Testis (tissue), 3 donors: Measurements from ENCODE around the gene KDM1B. TPM values are rescaled to one million over a fixed set of nuclear protein-coding genes. Genes with fewer than 3 reads are reported as not detected.

Source experiments
- DNase-seq: peaks from one replicate; pipeline ENCODE4 v3.0.0-alpha.2; 2019
- H3K27ac ChIP-seq, 2 donors: fragments of 200-600 bp; sonication (generic); one replicate each; pipeline ENCODE4 v1.5.1; 2019
- H3K27me3 ChIP-seq: fragments of 200-600 bp; sonication (generic); one replicate; pipeline ENCODE4 v1.5.1; 2019
- H3K36me3 ChIP-seq: fragments of 200-600 bp; sonication (generic); one replicate; pipeline ENCODE4 v1.5.1; 2017; ENCODE audit warnings: low read depth; ENCODE audit errors: missing control alignments
- H3K4me1 ChIP-seq: fragments of 200-600 bp; sonication (generic); one replicate; pipeline ENCODE4 v1.5.1; 2019
- H3K4me3 ChIP-seq, 2 donors: fragments of 200-600 bp; sonication (generic); one replicate each; pipeline ENCODE4 v1.5.1; 2017 to 2019
- H3K9me3 ChIP-seq: fragments of 200-600 bp; sonication (generic); one replicate; pipeline ENCODE4 v1.5.1; 2017
- POLR2A ChIP-seq: fragments of 450-650 bp; IDR thresholded peaks from one replicate; pipeline ENCODE4 v1.6.1; 2017; ENCODE audit warnings: antibody characterized with exemption, mild to moderate bottlenecking, moderate library complexity
- WGBS, 2 donors: methylation state at CpG; one replicate each; pipeline ENCODE4 v1.1.5; 2018; 5-methylcytosine and 5-hydroxymethylcytosine counted together
- intact Hi-C: fragments of 100-400 bp; cut with DNase I; formaldehyde crosslinking; loops from one replicate; pipeline ENCODE4 v1.15.1; 2023; ENCODE audit warnings: low total_unique reads
- polyA plus RNA-seq: library from polyadenylated mRNA; stranded (reverse); fragments of 350-450 nt; fragmentation: Illumina TruSeq; extraction: RNeasy Lipid Tissue Mini Kit (QIAGEN cat#74804); gene quantifications from one replicate; pipeline ENCODE4 v1.2.3, GENCODE V29; 2014; ENCODE audit warnings: low read depth, low replicate concordance; ENCODE audit not compliant: insufficient read depth
- total RNA-seq, 2 donors: library from RNA; depleted of rRNA; stranded (reverse); fragments of >200 nt; gene quantifications; one replicate each; pipeline ENCODE4 v1.2.3, GENCODE V29; 2016
- TF ChIP-seq, protein P1 (sequence below), 3 experiments: fragments of 450-650 bp in 2 of 3; fragments of 200-600 bp in 1 of 3; sonication (generic) in 1 of 3; IDR thresholded peaks; one replicate each; pipeline ENCODE4 v1.5.1; 2016 to 2019; ENCODE audit warnings: antibody characterized with exemption in 3 of 3, mild to moderate bottlenecking in 2 of 3, moderate library complexity in 1 of 3

The KDM1B gene
- total and polyA plus RNA-seq, 3 donors from 2014 or later: 32.1 to 41.1 (median 38.1) TPM

DNA sequence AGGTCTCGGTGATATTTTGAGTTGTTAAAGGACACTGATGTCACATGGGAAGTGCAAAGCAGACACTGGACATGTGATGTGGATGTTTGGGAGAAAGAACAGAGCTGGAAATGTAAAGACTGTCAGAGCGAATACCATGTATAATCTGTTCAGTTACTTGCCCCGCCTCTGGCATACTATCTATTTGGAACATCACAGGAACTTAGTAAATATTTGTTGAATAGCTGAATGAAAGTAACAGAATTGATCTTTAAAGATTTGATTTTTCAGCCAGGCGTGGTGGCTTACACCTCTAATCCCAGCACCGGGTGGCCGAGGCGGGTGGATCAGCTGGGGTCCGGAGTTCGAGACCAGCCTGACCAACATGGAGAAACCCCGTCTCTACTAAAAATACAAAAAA is 19.0 kb upstream of the KDM1B start:
- H3K4me1 ChIP-seq: peaks cover 9% of the 10 kb centered on the region
- no peaks in the 10 kb centered on the region for H3K9me3 ChIP-seq
- 97 to 98% methylated on average over 10 of the region's 10 CpGs for WGBS, 2 donors
- H3K27me3 ChIP-seq: no peaks in the 10 kb centered on the region
- no peak for DNase-seq
- no peaks in the 10 kb centered on the region for H3K36me3 ChIP-seq
- intact Hi-C loops: no loop called here
- H3K27ac ChIP-seq: no peak overlapping the region
- no peak for TF ChIP-seq POLR2A
- TF ChIP-seq, protein P1, sequence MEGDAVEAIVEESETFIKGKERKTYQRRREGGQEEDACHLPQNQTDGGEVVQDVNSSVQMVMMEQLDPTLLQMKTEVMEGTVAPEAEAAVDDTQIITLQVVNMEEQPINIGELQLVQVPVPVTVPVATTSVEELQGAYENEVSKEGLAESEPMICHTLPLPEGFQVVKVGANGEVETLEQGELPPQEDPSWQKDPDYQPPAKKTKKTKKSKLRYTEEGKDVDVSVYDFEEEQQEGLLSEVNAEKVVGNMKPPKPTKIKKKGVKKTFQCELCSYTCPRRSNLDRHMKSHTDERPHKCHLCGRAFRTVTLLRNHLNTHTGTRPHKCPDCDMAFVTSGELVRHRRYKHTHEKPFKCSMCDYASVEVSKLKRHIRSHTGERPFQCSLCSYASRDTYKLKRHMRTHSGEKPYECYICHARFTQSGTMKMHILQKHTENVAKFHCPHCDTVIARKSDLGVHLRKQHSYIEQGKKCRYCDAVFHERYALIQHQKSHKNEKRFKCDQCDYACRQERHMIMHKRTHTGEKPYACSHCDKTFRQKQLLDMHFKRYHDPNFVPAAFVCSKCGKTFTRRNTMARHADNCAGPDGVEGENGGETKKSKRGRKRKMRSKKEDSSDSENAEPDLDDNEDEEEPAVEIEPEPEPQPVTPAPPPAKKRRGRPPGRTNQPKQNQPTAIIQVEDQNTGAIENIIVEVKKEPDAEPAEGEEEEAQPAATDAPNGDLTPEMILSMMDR (IDR thresholded peaks at IDR 0.05): no peak
- H3K4me3 ChIP-seq: no peak overlapping the region

DNA sequence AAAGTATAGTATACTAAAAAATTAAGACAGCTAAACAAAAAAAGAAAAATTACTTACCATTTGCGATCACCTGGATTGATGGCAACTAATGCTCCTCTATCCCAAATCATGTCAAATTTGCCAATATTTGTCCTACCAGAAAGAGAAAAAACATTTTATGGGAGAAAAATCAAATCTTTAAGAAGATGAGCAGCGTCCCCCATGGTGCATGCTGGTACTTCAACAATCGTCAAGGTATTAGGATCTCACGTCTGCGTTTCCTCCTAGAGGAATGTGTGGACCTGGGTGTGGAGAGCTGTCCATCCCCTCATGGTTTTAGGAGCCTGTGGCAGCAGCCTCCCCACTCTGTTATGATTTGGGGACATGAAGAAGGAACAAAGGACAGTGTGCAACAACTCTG is 16.3 kb upstream of the KDM1B start:
- WGBS, 2 donors: 91 to 93% methylated on average over 5 of the region's 5 CpGs
- DNase-seq: no peak
- H3K4me1 ChIP-seq: peaks cover 8% of the 10 kb centered on the region
- no peaks in the 10 kb centered on the region for H3K9me3 ChIP-seq
- TF ChIP-seq, protein P1 (IDR thresholded peaks at IDR 0.05): no peak
- TF ChIP-seq POLR2A: no peak
- no peaks in the 10 kb centered on the region for H3K27me3 ChIP-seq
- no peaks in the 10 kb centered on the region for H3K36me3 ChIP-seq
- intact Hi-C loops: no loop called here
- no peak overlapping the region for H3K27ac ChIP-seq
- H3K4me3 ChIP-seq: no peak overlapping the region

DNA sequence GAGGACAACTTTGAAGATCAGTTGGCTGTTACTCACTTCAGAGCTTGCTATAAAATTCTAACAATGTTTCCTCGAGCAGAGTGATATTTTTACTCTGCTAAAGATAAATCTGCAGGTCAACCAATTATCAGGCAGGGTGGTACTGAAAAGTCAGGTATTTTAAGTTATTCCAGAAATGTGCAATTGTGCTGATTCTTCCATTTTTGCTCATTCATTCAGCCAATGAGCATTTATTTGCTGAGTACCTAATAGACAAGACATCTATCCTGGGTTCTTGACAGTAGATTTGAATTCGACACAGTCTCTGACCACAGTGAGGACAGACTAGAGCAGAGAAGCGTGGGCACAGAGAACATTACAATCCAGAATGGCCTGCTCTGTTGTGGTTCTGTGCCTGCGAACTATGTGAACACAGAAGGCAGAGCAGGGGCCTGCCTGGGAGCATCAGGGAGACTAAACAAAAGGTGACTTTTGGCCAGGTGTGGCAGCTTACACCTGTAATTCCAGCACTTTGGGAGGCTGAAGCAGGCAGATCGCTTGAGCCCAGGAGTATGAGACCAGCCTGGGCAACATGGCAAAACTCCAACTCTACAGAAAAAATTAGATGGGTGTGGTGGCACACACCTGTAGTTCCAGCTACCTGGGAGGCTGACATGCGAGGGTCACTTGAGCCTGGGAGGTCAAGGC is 15.1 kb upstream of the KDM1B start:
- TF ChIP-seq, protein P1 (IDR thresholded peaks at IDR 0.05): no peak
- no peak for TF ChIP-seq POLR2A
- Histone ChIP-seq H3K27ac (no peak overlapping the region), H3K36me3 (no peaks in the 10 kb centered on the region), H3K4me1 (no peaks in the 10 kb centered on the region), H3K27me3 (no peaks in the 10 kb centered on the region), H3K9me3 (no peaks in the 10 kb centered on the region), H3K4me3 (no peak overlapping the region)
- WGBS, 2 donors: 85 to 91% methylated on average over 6 of the region's 6 CpGs
- intact Hi-C loops: no loop called here
- no peak for DNase-seq

DNA sequence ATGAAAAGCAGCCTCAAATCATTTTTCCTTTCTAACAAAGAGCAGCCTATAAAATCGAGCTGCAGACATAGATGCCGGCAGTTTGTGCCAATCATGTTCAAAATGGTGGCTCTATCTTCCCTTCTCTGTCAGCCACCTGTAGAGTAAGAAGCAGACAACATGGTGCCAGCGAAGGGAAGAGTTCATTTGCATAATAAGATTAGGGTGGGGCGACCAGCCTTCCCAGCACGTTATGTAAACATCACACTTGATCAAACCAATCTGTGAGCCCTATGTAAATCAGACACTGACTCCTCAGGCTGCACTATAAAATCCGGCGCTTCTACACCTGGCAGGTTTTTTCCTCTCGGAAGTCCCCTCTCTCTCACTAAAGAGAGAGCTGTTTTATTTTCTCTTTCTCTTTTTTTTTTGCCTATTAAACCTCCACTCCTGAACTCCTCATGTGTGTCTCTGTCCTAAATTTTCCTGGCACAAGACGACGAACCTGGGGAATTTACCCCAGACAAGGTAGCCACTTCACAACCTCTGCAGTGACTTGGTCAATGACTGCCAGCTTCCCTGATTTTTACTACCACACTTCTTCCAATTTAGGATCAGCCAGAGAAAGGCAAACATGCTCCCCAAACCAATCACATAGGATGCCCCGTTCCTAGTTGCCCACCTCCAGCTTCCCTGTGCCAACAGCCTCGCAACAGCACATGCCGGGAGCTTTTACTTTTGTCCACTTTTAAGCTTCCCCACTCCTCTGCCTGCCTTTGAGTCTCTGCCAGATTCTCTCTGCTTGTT is 13.2 kb upstream of the KDM1B start:
- H3K36me3 ChIP-seq: no peaks in the 10 kb centered on the region
- H3K4me1 ChIP-seq: no peaks in the 10 kb centered on the region
- intact Hi-C loops: no loop called here
- no peaks in the 10 kb centered on the region for H3K9me3 ChIP-seq
- TF ChIP-seq, protein P1 (IDR thresholded peaks at IDR 0.05): no peak
- no peak for TF ChIP-seq POLR2A
- H3K27me3 ChIP-seq: no peaks in the 10 kb centered on the region
- DNase-seq: no peak
- WGBS, 2 donors: 79 to 87% methylated on average over 13 of the region's 13 CpGs
- H3K4me3 ChIP-seq: no peak overlapping the region
- H3K27ac ChIP-seq: no peak overlapping the region

DNA sequence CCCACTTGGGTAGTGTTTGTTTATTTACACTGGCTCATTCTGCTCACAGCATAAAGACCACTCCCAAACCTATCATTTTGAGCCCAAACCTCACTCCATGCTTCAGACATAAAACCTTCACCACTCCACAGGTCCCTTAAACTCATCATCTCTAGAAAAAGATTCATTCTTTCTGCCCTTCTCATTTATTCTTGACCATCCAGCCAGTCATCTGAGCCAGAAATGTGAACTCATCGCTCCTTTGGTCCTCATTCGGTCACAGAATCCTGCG is 12.7 kb upstream of the KDM1B start:
- no peaks in the 10 kb centered on the region for H3K36me3 ChIP-seq

More for the DNA sequence above, 12.7 kb upstream of the KDM1B start:
- intact Hi-C loops: no loop called here
- no peak for DNase-seq
- TF ChIP-seq POLR2A: no peak
- TF ChIP-seq, protein P1 (IDR thresholded peaks at IDR 0.05): no peak
- 92 to 93% methylated on average over 3 of the region's 3 CpGs for WGBS, 2 donors
- no peaks in the 10 kb centered on the region for H3K4me1 ChIP-seq
- H3K9me3 ChIP-seq: no peaks in the 10 kb centered on the region
- H3K4me3 ChIP-seq: no peak overlapping the region
- no peak overlapping the region for H3K27ac ChIP-seq
- no peaks in the 10 kb centered on the region for H3K27me3 ChIP-seq
